HG03354 (cell line): Measurements from ENCODE around the gene SINHCAF.

Source experiments
- ATAC-seq: cut with Tn5 transposase; IDR thresholded peaks from one replicate; pipeline ENCODE4 v1.9.1; 2021; ENCODE audit warnings: mild to moderate bottlenecking; ENCODE audit not compliant: unreplicated experiment, poor library complexity, severe bottlenecking

The SINHCAF gene

DNA sequence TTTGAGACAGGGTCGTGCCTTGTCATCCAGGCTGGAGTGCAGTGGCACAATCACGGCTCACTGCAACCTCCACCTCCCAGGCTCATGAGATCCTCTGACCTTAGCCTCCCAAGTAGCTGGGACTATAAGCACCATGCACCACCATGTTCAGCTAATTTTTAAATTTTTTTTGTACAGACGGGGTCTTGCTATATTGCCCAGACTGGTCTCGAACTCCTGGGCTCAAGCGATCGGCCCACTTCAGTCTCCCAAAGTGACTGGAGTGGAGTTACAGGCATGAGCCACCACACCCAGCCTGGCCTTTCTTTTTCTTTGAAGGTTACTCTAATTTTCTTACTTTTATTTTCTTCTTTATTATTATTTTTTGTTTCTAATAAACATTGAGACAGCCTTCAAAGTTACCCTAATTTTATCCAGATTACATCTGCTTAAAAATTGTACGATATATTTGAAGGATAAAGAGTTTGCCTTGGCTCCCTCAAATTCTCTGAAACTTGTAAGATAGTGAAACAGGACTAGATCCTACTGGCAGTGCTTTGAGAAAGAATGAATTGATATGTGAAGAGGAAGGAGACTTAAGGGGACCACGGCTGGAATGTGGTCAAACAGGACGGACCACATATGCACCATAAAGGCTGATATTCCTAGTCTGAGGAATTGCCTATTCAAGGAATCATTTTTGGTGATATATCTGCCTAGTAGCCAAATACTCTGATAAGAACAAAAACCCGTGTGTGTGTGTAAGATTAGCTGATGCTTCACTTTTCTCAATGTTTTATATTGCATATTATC, 14.1 kb upstream of the SINHCAF start:
- no peak for ATAC-seq

DNA sequence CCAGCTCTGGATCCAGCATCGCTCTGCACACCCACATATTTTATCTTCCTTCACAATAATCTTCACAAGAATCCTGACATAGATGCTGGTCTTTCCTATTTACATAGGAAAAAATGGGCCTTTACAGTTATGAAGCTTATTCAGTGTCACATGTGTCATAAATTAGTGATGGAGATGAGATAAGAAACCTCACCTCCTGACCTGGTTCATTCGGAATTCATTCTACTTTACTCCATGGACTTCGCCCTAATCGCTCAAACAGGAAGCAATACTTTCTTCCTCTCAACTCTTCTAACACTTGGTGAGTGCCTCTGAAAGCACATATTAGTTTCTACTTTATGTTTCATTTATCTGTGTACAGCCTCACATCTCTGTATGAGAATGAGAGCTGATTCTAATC, 12.0 kb upstream of the SINHCAF start:
- ATAC-seq, result no peak

DNA sequence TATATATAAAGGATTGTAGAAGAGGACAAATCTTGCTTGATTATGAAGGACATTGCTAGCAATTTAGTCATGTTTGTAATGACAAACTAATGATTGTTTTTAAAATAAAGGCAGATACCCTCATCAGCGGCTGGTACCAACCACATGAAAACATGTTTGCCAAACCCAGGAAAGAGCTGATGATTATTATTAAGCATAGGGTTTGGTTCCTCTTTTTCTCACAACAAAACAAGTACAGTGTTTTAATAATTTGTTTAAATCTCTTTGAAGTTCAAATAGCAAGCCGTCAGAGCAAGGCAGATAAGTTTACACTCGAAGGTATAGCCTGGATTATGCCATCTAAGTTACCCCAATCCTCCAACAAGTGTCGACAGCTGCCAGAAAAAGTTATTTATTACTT, 5.3 kb upstream of the SINHCAF start:
- ATAC-seq, result peak; percentile 50

- no peak for ATAC-seq
Measured at GRCh38 chr12:31326736-31327659, 1.0 kb upstream of the SINHCAF start.

DNA sequence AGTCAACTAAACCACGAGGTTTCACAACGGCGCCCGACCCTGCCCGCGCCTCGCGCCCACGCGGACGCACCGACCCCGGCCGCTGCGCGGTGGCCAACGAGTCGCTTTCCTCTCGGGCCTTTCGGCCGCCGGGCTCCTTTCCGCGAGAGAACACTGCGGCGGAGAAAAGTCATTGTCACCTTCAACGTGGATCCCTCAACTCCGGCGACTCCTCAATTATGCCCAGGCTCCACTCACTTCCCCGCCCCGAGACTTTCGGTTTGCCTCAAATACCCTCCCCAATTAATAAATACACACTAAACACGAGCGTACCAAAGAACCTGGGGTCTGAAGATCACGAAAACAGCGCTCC, 450 bp downstream of the SINHCAF start:
- ATAC-seq, result peak; percentile 0

GRCh38 chr12:31324845-31325523, 966 bp downstream of the SINHCAF start:
- peak; percentile 11 for ATAC-seq

GRCh38 chr12:31324116-31324844, 1.7 kb downstream of the SINHCAF start:
- peak; percentile 49 for ATAC-seq

DNA sequence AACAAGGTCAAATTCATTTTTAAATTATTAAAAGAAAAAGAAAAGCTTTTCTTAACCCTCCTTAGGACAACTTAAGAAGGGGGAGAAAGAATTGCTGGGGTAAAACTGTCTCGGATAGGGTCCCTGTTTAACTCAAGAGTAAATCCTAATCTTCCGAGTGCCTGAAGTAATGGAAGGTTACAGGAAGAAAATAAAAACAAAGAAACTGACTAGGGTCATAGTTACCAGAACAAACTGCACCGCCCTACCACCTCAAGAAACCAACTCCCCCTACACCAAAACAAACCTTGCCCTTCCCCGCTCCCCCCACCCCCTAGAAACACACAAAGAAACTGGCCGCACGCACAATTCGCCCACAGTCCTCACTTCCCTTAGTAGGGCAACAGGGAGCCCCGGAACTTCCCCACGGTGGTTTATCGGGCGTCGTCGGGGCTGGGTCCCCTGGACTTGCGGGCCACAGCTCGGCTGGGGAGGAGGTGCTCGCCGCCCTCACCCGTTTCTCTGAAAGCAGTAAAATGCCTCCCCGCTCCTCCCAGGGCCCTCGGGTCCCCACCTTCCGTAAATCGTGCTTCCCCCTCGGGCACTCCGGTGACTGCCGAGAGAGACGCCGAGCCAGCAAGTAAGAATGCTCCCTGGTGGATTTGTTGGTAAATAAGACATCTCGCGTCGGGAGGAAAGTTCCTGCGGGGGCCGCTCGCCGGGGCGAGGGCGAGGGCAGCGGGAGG, 2.4 kb downstream of the SINHCAF start:
- ATAC-seq, result peak; percentile 28

DNA sequence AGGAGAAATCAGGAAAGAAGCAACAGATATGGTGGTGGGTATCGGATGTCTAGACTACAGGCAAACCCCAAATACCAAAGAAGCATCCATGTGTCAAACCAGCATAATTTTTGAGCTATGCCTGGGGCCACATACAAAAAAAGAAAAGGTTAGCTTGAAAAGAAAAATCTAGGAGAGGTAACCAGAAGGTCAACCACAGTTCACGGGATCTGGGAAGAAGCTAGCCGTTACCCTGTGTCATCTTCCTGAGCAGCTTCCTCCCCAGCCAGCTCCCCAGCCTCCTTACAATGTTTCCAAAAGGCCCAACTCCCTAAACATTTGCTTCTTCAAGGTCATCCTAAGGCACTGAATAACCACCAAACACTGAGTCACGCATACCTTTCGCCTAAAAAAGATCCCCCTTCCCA, 3.1 kb downstream of the SINHCAF start:
- ATAC-seq, result no peak

- ATAC-seq, result no peak
Measured at GRCh38 chr12:31321897-31322228, 4.1 kb downstream of the SINHCAF start.

DNA sequence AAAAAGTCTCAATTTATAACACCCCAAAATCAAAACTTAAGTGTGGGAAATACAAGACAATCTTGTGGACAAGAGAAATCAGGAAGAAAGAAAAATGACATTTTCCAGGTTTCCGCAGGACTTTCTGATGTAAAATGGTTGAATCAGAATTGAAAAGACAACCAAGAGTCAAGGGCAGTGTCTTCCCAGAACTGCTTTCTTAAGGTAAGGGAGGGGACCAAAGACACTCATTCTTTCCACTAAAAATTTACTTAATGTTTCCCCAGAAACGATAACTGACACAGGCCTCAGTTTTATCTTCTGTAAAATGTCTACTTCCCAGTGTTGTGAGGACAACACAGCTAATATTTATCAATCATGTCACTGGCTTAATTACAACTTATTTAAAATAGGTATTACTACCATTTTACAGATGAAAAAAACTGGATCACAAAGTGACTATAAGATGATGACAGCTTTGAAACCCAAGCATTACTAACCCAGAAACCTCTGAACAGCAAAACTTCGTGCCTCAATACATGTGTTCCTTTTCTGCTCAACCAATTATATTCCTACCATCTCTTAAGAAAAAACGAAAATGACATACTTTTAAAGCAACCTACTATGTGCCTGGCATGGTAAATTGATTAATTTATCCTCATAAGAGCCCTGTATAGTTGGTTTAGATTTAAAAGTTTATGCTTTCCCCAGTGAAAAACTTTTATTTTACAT, 4.6 kb downstream of the SINHCAF start:
- ATAC-seq, result no peak

GRCh38 chr12:31318657-31319269, 7.2 kb downstream of the SINHCAF start:
- no peak for ATAC-seq

DNA sequence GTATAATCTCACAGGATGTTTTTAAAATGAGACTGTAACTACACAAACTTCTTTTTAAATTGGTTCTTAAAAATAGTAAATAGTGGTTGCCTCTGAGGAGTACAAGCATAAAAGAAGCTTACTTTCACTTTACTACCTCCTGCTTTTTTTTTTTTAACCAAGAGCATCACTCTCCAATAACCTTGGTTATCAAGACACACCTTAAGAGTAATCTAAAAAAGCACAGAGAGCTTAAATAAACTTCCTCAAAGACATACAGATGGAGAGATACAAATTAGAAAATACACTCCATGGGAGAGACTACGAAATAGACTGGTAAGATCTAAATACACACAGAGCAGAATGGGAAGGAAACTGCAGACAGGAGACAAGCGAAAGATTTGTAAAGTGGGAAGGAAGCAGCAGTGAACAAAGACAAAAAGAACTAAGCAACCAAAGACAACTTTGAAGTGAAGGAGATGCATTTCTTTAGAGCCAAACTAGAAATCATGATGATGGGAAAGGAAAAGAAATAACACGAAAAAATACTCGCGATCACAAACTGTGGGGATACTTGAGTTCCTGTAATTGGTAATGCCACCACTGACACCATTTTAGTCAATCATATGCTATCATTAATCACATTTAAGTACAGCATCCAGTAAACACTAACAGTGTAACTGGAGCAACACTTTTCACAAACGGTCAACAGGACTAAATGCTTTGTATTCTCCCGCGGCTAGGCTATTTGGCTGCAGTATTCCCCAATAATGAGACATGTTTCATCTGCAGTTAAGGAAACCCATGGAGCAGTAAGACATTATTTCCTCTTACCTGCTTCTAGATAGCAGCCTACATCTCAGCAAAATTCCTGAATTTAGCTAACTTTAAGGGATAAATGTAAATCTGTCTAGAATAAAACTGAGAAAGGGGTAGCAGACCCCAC, 8.2 kb downstream of the SINHCAF start:
- ATAC-seq, result peak; percentile 38

DNA sequence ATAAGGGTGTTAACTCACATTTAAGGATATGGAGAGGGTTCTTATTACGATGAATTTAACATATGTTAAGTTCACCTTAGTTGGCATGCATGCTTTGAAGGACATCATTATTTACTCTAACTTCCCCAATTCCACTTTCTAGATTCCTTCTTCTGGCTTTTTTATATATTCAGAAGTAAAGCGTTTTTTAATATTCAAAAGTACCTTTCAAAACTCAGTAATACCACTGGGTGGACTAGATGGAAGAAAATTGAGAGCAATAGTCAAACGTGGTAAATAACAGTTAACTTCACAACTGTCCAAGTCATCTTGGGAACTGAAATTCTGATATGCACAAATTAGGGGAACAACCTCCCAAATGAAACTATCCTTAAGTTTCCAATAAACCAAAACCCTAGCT, 9.1 kb downstream of the SINHCAF start:
- no peak for ATAC-seq

DNA sequence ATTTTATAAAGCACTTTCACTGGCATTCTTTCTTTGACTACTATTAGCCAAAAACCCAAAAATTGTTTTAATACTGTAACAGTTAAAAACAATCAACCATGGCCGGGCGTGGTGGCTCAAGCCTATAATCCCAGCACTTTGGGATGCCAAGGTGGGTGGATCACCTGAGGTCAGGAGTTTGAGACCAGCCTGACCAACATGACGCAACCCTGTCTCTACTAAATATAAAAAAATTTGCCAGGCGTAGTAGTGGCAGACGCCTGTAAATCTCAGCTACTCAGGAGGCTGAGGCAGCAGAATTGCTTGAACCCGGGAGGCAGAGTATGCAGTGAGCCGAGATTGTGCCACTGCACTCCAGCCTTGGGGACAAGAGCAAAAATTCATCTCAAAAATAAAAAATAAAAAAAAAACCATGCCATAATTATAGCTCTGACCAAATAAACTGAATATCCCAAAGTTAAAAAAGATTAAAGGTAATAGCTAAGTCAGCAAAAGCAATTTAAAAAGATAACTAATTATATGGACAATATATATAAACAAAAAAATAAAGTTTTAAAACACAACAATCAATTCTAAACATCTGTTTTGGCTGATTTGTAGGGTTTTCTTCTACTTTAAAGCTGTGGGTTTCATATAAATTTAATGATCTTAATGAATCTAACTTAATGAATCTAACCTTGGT, 10.0 kb downstream of the SINHCAF start:
- no peak for ATAC-seq

- peak; percentile 60 for ATAC-seq
Measured at GRCh38 chr12:31315044-31315715, 10.8 kb downstream of the SINHCAF start.
